ENCODE measurements around the gene EGR1. TPM values are rescaled to one million over a fixed set of nuclear protein-coding genes. Genes with fewer than 3 reads are reported as not detected.

The EGR1 gene
- total and polyA plus RNA-seq, 11 donors = 4.0 to 133 (median 15.3) TPM

- ATAC-seq (peak in 2 of 4 donors; percentile 7 to 23), DNase-seq (peak in 3 of 5 donors; percentile 8 to 50 (median 50))
- TF ChIP-seq POLR2A (IDR thresholded peaks at IDR 0.05) = no peak
- TF ChIP-seq CTCF (IDR thresholded peaks at IDR 0.05) = peak in 2 of 12 donors; percentile 6
- no peak overlapping the region for H3K27ac ChIP-seq
- H3K36me3 ChIP-seq = no peaks in the 10 kb centered on the region
- no peak overlapping the region for H3K4me3 ChIP-seq
- peaks cover 0 to 18% (median 0%) of the 10 kb centered on the region in 9 donors for H3K27me3 ChIP-seq
- H3K4me1 ChIP-seq = peaks cover 0 to 40% (median 19%) of the 10 kb centered on the region in 12 donors
- WGBS, 4 donors = 55 to 64% (median 59%) methylated on average over 5 of the region's 5 CpGs
- no peaks in the 10 kb centered on the region for H3K9me3 ChIP-seq
- intact Hi-C loops (cut with DNase I) = loop anchor here in 1 of 10 donors (2.0 kb wide), 1 partner anchor 25 kb away; the partner anchor contains the start of gene EGR1
Observed at GRCh38 chr5:138489683-138490061, 24.4 kb downstream of the EGR1 start.

- Histone ChIP-seq H3K4me3 (peak overlapping the region in 1 of 12 donors; percentile 73), H3K4me1 (peaks cover 0 to 40% (median 19%) of the 10 kb centered on the region in 12 donors), H3K9me3 (no peaks in the 10 kb centered on the region), H3K36me3 (no peaks in the 10 kb centered on the region), H3K27me3 (peaks cover 0 to 18% (median 0%) of the 10 kb centered on the region in 9 donors), H3K27ac (no peak overlapping the region)
- DNase-seq (no peak), ATAC-seq (no peak)
- 83 to 89% (median 86%) methylated on average over 11 to 12 of the region's 12 CpGs for WGBS, 4 donors
- TF ChIP-seq POLR2A (IDR thresholded peaks at IDR 0.05) (no peak), CTCF (IDR thresholded peaks at IDR 0.05) (no peak)
- intact Hi-C loops (cut with DNase I) = loop anchor here in 2 of 10 donors (1.0 to 2.0 kb wide), 2 partner anchors 22 to 26 kb away; partner anchors contain the start of gene EGR1 (in 1 of the 2)
Observed at GRCh38 chr5:138490648-138491283, 25.5 kb downstream of the EGR1 start.

- Histone ChIP-seq H3K4me3 (peak overlapping the region in 11 of 12 donors; percentile 50 to 73 (median 61)), H3K27me3 (peaks cover 0 to 18% (median 0%) of the 10 kb centered on the region in 9 donors), H3K4me1 (peaks cover 0 to 40% (median 19%) of the 10 kb centered on the region in 12 donors), H3K27ac (peak overlapping the region in 2 of 12 donors; percentile 7 to 32), H3K36me3 (no peaks in the 10 kb centered on the region), H3K9me3 (no peaks in the 10 kb centered on the region)
- ATAC-seq = no peak
- WGBS, 4 donors = 50 to 59% (median 55%) methylated on average over 11 of the region's 11 CpGs
- DNase-seq = no peak
- TF ChIP-seq POLR2A (IDR thresholded peaks at IDR 0.05) (no peak), CTCF (IDR thresholded peaks at IDR 0.05) (no peak)
- intact Hi-C loops (cut with DNase I) = loop anchor here in 2 of 10 donors (1.0 to 2.0 kb wide), 2 partner anchors 23 to 26 kb away; partner anchors contain the start of gene EGR1 (in 1 of the 2)
Observed at GRCh38 chr5:138491284-138491648, 26.0 kb downstream of the EGR1 start.
